IMR-90 (cell line): ENCODE results near the gene SFSWAP. TPM values are rescaled to one million over a fixed set of nuclear protein-coding genes. Genes with fewer than 3 reads are reported as not detected.

Experiments used
- ATAC-seq: fragments of 200-7000 bp; cut with Tn5 transposase; 2 replicates; pipeline ENCODE4 v1.9.1; 2020; ENCODE audit warnings: low read depth, mild to moderate bottlenecking, moderate library complexity
- BruUV-seq: library from RNA; stranded (reverse); fragments of 400-500 nt; replicated peaks from 2 replicates; lab custom pipeline; 2021; lab: Mats Ljungman, UMichigan
- CTCF ChIA-PET: fragments of 300-600 bp; formaldehyde crosslinking; extraction: SDS; loops from one replicate; lab custom pipeline; 2021; ENCODE audit warnings: antibody characterized with exemption; lab: Yijun Ruan, JAX
- POLR2A ChIA-PET: fragments of 300-600 bp; sonication (Branson Sonifier 250); formaldehyde crosslinking; loops from one replicate; lab custom pipeline; 2022; ENCODE audit warnings: antibody characterized with exemption; ENCODE audit not compliant: unreplicated experiment; lab: Charles Lee
- DNase-seq: peaks from one replicate; pipeline ENCODE4 v3.0.0; 2013
- H2AFZ ChIP-seq: replicated peaks from 2 replicates; pipeline ENCODE3; 2013; ENCODE audit warnings: low read length, mild to moderate bottlenecking; ENCODE audit not compliant: poor library complexity
- H2AK5ac ChIP-seq: 2 replicates; pipeline ENCODE4 v1.6.1; 2013; ENCODE audit warnings: low read depth, low read length, inconsistent platforms
- H2AK9ac ChIP-seq: replicated peaks from 2 replicates; pipeline ENCODE3; 2013; ENCODE audit warnings: mild to moderate bottlenecking, low read depth, low read length, moderate library complexity; ENCODE audit not compliant: poor library complexity
- H2BK120ac ChIP-seq: 2 replicates; pipeline ENCODE4 v1.6.1; 2013; ENCODE audit warnings: low read depth, low read length, inconsistent platforms
- H2BK15ac ChIP-seq: 3 replicates; pipeline ENCODE4 v1.6.1; 2013; ENCODE audit warnings: low read depth, low read length, inconsistent platforms
- H2BK20ac ChIP-seq: 2 replicates; pipeline ENCODE4 v1.6.1; 2013; ENCODE audit warnings: low read depth, mild to moderate bottlenecking, inconsistent platforms, low read length, moderate library complexity
- H2BK5ac ChIP-seq: 2 replicates; pipeline ENCODE4 v1.6.1; 2013; ENCODE audit warnings: mild to moderate bottlenecking, low read depth, low read length, inconsistent platforms; ENCODE audit not compliant: poor library complexity, severe bottlenecking
- H3K14ac ChIP-seq: replicated peaks from 2 replicates; pipeline ENCODE4 v1.6.1; 2013; ENCODE audit warnings: low read depth, low read length, inconsistent platforms
- H3K18ac ChIP-seq: 2 replicates; pipeline ENCODE4 v1.6.1; 2013; ENCODE audit warnings: low read depth, low read length, control low read depth
- H3K23ac ChIP-seq: 2 replicates; pipeline ENCODE4 v1.6.1; 2013; ENCODE audit warnings: low read depth, low read length, inconsistent platforms
- H3K27ac ChIP-seq: 2 replicates; pipeline ENCODE4 v1.5.1; 2013; ENCODE audit warnings: mild to moderate bottlenecking, control low read depth, low read length; ENCODE audit not compliant: insufficient read depth
- H3K27me3 ChIP-seq: 2 replicates; pipeline ENCODE4 v1.6.1; 2013; ENCODE audit warnings: low read length; ENCODE audit not compliant: control insufficient read depth, insufficient read depth
- H3K36me3 ChIP-seq: 2 replicates; pipeline ENCODE4 v1.6.1; 2013; ENCODE audit warnings: low read length, mixed read lengths; ENCODE audit not compliant: control insufficient read depth, insufficient read depth
- H3K4ac ChIP-seq: 2 replicates; pipeline ENCODE4 v1.6.1; 2013; ENCODE audit warnings: low read depth, low read length, inconsistent platforms
- H3K4me1 ChIP-seq: 2 replicates; pipeline ENCODE4 v1.6.1; 2013; ENCODE audit warnings: low read length, mixed read lengths; ENCODE audit not compliant: control insufficient read depth, insufficient read depth
- H3K4me2 ChIP-seq: 2 replicates; pipeline ENCODE4 v1.6.1; 2013; ENCODE audit warnings: low read depth, mild to moderate bottlenecking, control low read depth, low read length, moderate library complexity
- H3K4me3 ChIP-seq: 2 replicates; pipeline ENCODE4 v1.5.1; 2013; ENCODE audit warnings: low read depth, mild to moderate bottlenecking, control low read depth, low read length, moderate library complexity; ENCODE audit not compliant: insufficient read depth
- H3K56ac ChIP-seq: 2 replicates; pipeline ENCODE4 v1.6.1; 2013; ENCODE audit warnings: low read length, inconsistent platforms; ENCODE audit not compliant: insufficient read depth; ENCODE audit errors: extremely low read depth
- H3K79me1 ChIP-seq, 2 experiments: 2 replicates each; pipeline ENCODE4 v1.6.1; 2013; ENCODE audit warnings: low read length in 2 of 2, inconsistent platforms in 1 of 2, low read depth in 1 of 2
- H3K9ac ChIP-seq: 2 replicates; pipeline ENCODE4 v1.6.1; 2013; ENCODE audit warnings: low read depth, low read length, control low read depth
- H3K9me1 ChIP-seq: 2 replicates; pipeline ENCODE4 v1.6.1; 2013; ENCODE audit warnings: low read length, inconsistent platforms; ENCODE audit not compliant: insufficient read depth
- H3K9me3 ChIP-seq: 2 replicates; pipeline ENCODE4 v1.6.1; 2013; ENCODE audit warnings: low read length; ENCODE audit not compliant: control insufficient read depth, insufficient read depth
- H4K20me1 ChIP-seq: 2 replicates; pipeline ENCODE4 v1.6.1; 2013; ENCODE audit warnings: low read length, inconsistent platforms; ENCODE audit not compliant: insufficient read depth
- H4K5ac ChIP-seq: 2 replicates; pipeline ENCODE4 v1.6.1; 2013; ENCODE audit warnings: mild to moderate bottlenecking, low read depth, low read length, control low read depth
- H4K8ac ChIP-seq, 2 experiments: 2 replicates each; pipeline ENCODE4 v1.6.1; 2013; ENCODE audit warnings: low read depth in 2 of 2, low read length in 2 of 2, control low read depth in 1 of 2, inconsistent platforms in 1 of 2
- H4K91ac ChIP-seq: 2 replicates; pipeline ENCODE4 v1.6.1; 2013; ENCODE audit warnings: low read depth, low read length, inconsistent platforms; ENCODE audit not compliant: insufficient read depth
- BHLHE40 ChIP-seq: fragments of 150-350 bp; IDR thresholded peaks from 2 replicates; pipeline ENCODE4 v1.6.1; 2016; ENCODE audit warnings: mild to moderate bottlenecking, low read depth, low read length
- CEBPB ChIP-seq: IDR thresholded peaks from 2 replicates; pipeline ENCODE4 v1.6.1; 2012; ENCODE audit warnings: low read depth, low read length, improper control_type of control experiment
- CHD1 ChIP-seq: IDR thresholded peaks from 2 replicates; pipeline ENCODE4 v1.6.1; 2012; ENCODE audit warnings: low read depth, low read length, improper control_type of control experiment
- FOS ChIP-seq: fragments of 150-350 bp; IDR thresholded peaks from 2 replicates; pipeline ENCODE4 v1.6.1; 2016; ENCODE audit warnings: low read depth, low read length
- MAFK ChIP-seq: IDR thresholded peaks from 2 replicates; pipeline ENCODE4 v1.6.1; 2012; ENCODE audit warnings: low read depth, low read length, improper control_type of control experiment
- MXI1 ChIP-seq: IDR thresholded peaks from 2 replicates; pipeline ENCODE4 v1.6.1; 2012; ENCODE audit warnings: low read depth, mild to moderate bottlenecking, low read length, moderate library complexity, borderline replicate concordance
- NFE2L2 ChIP-seq: fragments of 150-350 bp; IDR thresholded peaks from 2 replicates; pipeline ENCODE4 v1.6.1; 2016; ENCODE audit warnings: low read depth, mild to moderate bottlenecking, low read length
- POLR2A ChIP-seq: IDR thresholded peaks from 2 replicates; pipeline ENCODE4 v1.6.1; 2012; ENCODE audit warnings: mild to moderate bottlenecking, low read depth, low read length
- RAD21 ChIP-seq: IDR thresholded peaks from 2 replicates; pipeline ENCODE4 v1.6.1; 2012; ENCODE audit warnings: low read length, improper control_type of control experiment
- RFX5 ChIP-seq: IDR thresholded peaks from 2 replicates; pipeline ENCODE4 v1.8.0; 2012; ENCODE audit warnings: low read depth, mild to moderate bottlenecking, low read length, moderate library complexity
- WGBS, 2 experiments: methylation state at CpG; one replicate each; pipeline versions ENCODE4 v1.1.5 to v1.1.7; 2013; ENCODE audit warnings: missing lambda C conversion rate in 2 of 2; ENCODE audit not compliant: insufficient read length in 1 of 2; ENCODE audit errors: extremely low coverage in 2 of 2; 5-methylcytosine and 5-hydroxymethylcytosine counted together
- dilution Hi-C: fragments of 300-500 bp; cut with HindIII; formaldehyde crosslinking; loops from one replicate; pipeline ENCODE4 v1.14.3; 2018; ENCODE audit warnings: low sequenced_read_pairs; ENCODE audit not compliant: unreplicated experiment
- in situ Hi-C: fragments of 300-500 bp; cut with MboI; formaldehyde crosslinking; loops from 3 replicates; pipeline ENCODE4 v1.14.3; 2019; ENCODE audit warnings: low sequenced_read_pairs, inconsistent platforms, mixed read lengths
- intact Hi-C: fragments of 100-400 bp; cut with micrococcal nuclease; formaldehyde crosslinking; loops from 2 replicates; pipeline ENCODE4 v1.10.0; 2022
- polyA plus RNA-seq, 3 experiments: library from polyadenylated mRNA; depleted of rRNA; stranded (reverse); fragments of >200 nt; gene quantifications; 2 replicates each; pipeline ENCODE4 v1.2.3, GENCODE V29; 2012; ENCODE audit warnings: low replicate concordance in 1 of 3
- total RNA-seq: library from RNA; depleted of rRNA; stranded (reverse); fragments of >200 nt; gene quantifications from 2 replicates; pipeline ENCODE4 v1.2.3, GENCODE V29; 2012
- TF ChIP-seq, protein P1 (sequence below): fragments of 150-350 bp; IDR thresholded peaks from 2 replicates; pipeline ENCODE4 v1.6.1; 2016; ENCODE audit warnings: low read depth, mild to moderate bottlenecking, low read length, moderate library complexity, borderline replicate concordance
- TF ChIP-seq, protein P2 (sequence below): conservative IDR thresholded peaks from 2 replicates; pipeline ENCODE4 v1.5.1; 2012; ENCODE audit warnings: mild to moderate bottlenecking, low read depth, low read length, improper control_type of control experiment

Gene SFSWAP
- total and polyA plus RNA-seq, 2 of the 4 experiments (the other 2 are of a cell fraction): 19.7 to 22.4 TPM

GRCh38 chr12:131840643-131841416 lies 129.9 kb downstream of the SFSWAP start (continued):
- TF ChIP-seq, protein P1, sequence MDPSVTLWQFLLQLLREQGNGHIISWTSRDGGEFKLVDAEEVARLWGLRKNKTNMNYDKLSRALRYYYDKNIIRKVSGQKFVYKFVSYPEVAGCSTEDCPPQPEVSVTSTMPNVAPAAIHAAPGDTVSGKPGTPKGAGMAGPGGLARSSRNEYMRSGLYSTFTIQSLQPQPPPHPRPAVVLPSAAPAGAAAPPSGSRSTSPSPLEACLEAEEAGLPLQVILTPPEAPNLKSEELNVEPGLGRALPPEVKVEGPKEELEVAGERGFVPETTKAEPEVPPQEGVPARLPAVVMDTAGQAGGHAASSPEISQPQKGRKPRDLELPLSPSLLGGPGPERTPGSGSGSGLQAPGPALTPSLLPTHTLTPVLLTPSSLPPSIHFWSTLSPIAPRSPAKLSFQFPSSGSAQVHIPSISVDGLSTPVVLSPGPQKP: no peak

GRCh38 chr12:131841547-131841946 lies 130.7 kb downstream of the SFSWAP start:
- no peaks in the 10 kb centered on the region for H3K79me1 ChIP-seq
- no peak overlapping the region for H3K14ac ChIP-seq
- H3K4me3 ChIP-seq: no peak overlapping the region
- dilution Hi-C loops: no loop called here
- no peak overlapping the region for H3K18ac ChIP-seq
- H3K36me3 ChIP-seq: peaks cover 7% of the 10 kb centered on the region; the same call in 1 of the 2 replicates
- no peaks in the 10 kb centered on the region for H4K20me1 ChIP-seq
- in situ Hi-C loops: loop anchor here (25.0 kb wide), 1 partner anchor 729 kb away; no protein-coding TSS in a partner anchor
- no peak overlapping the region for H4K8ac ChIP-seq
- H3K27me3 ChIP-seq: no peaks in the 10 kb centered on the region
- H3K9ac ChIP-seq: no peak overlapping the region
- no peak overlapping the region for H2BK20ac ChIP-seq
- DNase-seq: no peak
- no peak for ATAC-seq
- H3K4ac ChIP-seq: no peak overlapping the region
- no peak overlapping the region for H2BK120ac ChIP-seq
- 88% methylated on average over 18 of the region's 22 CpGs; no CpG with 5 or more reads in 1 of the 2 experiments for WGBS, 2 experiments
- H3K4me2 ChIP-seq: no peak overlapping the region
- no peak overlapping the region for H2AK5ac ChIP-seq
- no peaks in the 10 kb centered on the region for H3K4me1 ChIP-seq
- no peak overlapping the region for H3K27ac ChIP-seq
- no TSS peak for BruUV-seq
- TF ChIP-seq RFX5: no peak
- no peak for TF ChIP-seq BHLHE40
- TF ChIP-seq RAD21: no peak
- no peak for TF ChIP-seq NFE2L2
- no peak for TF ChIP-seq MXI1
- no peak for TF ChIP-seq MAFK
- TF ChIP-seq POLR2A: no peak
- TF ChIP-seq CHD1: no peak
- no peak for TF ChIP-seq FOS
- TF ChIP-seq, protein P2, sequence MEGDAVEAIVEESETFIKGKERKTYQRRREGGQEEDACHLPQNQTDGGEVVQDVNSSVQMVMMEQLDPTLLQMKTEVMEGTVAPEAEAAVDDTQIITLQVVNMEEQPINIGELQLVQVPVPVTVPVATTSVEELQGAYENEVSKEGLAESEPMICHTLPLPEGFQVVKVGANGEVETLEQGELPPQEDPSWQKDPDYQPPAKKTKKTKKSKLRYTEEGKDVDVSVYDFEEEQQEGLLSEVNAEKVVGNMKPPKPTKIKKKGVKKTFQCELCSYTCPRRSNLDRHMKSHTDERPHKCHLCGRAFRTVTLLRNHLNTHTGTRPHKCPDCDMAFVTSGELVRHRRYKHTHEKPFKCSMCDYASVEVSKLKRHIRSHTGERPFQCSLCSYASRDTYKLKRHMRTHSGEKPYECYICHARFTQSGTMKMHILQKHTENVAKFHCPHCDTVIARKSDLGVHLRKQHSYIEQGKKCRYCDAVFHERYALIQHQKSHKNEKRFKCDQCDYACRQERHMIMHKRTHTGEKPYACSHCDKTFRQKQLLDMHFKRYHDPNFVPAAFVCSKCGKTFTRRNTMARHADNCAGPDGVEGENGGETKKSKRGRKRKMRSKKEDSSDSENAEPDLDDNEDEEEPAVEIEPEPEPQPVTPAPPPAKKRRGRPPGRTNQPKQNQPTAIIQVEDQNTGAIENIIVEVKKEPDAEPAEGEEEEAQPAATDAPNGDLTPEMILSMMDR: no peak
- TF ChIP-seq, protein P1: no peak
- TF ChIP-seq CEBPB: no peak
- H3K9me3 ChIP-seq: no peaks in the 10 kb centered on the region
- ChIA-PET CTCF (no interaction called here), POLR2A (no interaction called here)
- no peak overlapping the region for H2BK5ac ChIP-seq
- no peaks in the 10 kb centered on the region for H3K9me1 ChIP-seq
- no peak overlapping the region for H2AK9ac ChIP-seq
- no peak overlapping the region for H4K91ac ChIP-seq
- no peak overlapping the region for H2AFZ ChIP-seq
- no peak overlapping the region for H3K56ac ChIP-seq
- no peak overlapping the region for H3K23ac ChIP-seq
- H2BK15ac ChIP-seq: no peak overlapping the region
- intact Hi-C loops: no loop called here
- H4K5ac ChIP-seq: no peak overlapping the region
